ENCODE data around the gene STYXL1.

- no peak for TF ChIP-seq CTCF (IDR thresholded peaks at IDR 0.05)
- TF ChIP-seq POLR2A (IDR thresholded peaks at IDR 0.05): no peak
Observed at GRCh38 chr7:76095908-76096307, 48.1 kb upstream of the STYXL1 start.
